GM12874 (cell line): Measurements from ENCODE around the gene REV1.

ENCODE experiments used
- CTCF ChIP-seq: IDR thresholded peaks from 2 replicates; pipeline ENCODE4 v1.5.1; 2011; ENCODE audit warnings: low read depth, mild to moderate bottlenecking, control low read depth, low read length, moderate library complexity; ENCODE audit not compliant: insufficient read depth

Gene REV1

GRCh38 chr2:99481941-99482340, 7.9 kb downstream of the REV1 start:
- no peak for TF ChIP-seq CTCF

GRCh38 chr2:99481527-99481926, 8.3 kb downstream of the REV1 start:
- no peak for TF ChIP-seq CTCF

- TF ChIP-seq CTCF, result no peak
Observed at GRCh38 chr2:99480390-99480789, 9.4 kb downstream of the REV1 start.

DNA sequence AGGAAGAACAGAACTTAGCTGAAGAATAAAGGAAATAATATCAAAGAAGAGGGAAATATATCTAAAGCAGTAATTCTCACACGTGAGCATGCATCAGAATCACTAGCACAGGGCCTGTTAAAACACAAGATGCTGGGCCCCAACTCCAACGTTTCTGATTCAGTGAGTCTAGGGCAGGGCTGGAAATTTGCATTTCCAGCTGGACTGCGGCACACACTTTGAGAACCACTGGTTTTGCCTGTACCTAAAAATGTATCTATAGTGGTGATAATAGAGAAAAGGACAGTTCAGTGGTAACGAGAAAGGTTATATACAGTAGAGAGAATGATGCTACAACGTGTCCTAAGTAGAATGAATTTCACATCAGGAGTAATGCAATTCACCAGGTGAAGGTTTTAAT, 11.2 kb downstream of the REV1 start:
- no peak for TF ChIP-seq CTCF

GRCh38 chr2:99477054-99477453, 12.8 kb downstream of the REV1 start:
- TF ChIP-seq CTCF, result no peak

DNA sequence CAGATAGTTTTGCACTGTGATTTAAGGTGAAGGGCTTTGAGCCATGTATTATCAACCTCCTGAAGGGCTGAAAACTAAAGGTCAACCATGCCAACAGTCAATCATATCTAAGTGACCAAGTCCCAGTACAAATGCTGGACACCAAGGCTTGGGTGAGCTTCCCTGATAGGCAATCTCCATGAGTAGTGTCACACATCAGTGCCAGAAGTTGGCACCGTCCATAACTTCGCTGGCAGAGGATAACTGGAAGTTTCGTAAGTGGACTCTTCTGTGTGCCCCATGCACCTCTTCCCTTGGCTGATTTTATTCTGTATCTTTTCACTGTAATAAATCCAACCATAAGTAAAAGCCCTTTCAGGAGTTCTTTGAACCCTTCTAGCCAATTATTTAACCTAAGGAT, 13.2 kb downstream of the REV1 start:
- TF ChIP-seq CTCF, result no peak

DNA sequence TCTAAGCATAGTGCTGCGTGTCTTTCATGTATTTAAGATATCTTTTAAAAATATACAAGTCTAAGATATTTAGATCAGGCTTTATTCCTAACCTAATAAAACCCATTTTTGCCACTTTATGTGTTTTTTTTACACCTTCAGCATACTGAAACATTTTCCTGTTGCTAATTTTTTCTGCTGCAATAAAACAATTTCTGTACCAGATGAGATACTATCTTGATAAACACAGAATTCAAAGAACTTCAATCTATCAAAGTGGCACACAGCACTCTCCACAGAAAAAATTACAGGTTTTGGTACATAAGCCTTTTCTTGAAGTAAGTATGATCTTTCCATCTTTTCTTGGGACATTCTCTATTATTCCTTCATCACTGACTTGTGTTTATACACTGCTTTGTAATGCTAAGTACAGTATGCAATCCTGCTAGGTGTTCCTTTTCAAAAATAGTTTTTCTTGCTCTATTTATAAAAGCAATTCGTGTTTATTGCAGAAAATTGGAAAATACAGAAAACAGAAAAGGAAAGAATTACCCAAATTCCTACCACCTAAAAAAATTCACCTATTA, 16.2 kb downstream of the REV1 start:
- TF ChIP-seq CTCF, result no peak

- no peak for TF ChIP-seq CTCF
Observed at GRCh38 chr2:99472600-99472960, 17.2 kb downstream of the REV1 start.
